Loucy (cell line): Measurements from ENCODE around the gene ACP7.

Source experiments
- H2AFZ ChIP-seq: fragments of 200-600 bp; sonication (generic); 2 replicates; pipeline ENCODE4 v1.6.0; 2016; ENCODE audit warnings: antibody characterized with exemption, mild to moderate bottlenecking, low read length, moderate library complexity
- H3F3A ChIP-seq: fragments of 200-600 bp; 2 replicates; pipeline ENCODE4 v1.6.0; 2016; ENCODE audit warnings: antibody characterized with exemption, low read depth, mild to moderate bottlenecking
- H3K27me3 ChIP-seq: fragments of 200-600 bp; sonication (generic); 2 replicates; pipeline ENCODE4 v1.6.1; 2014; ENCODE audit warnings: low read length, mild to moderate bottlenecking; ENCODE audit not compliant: insufficient read depth, poor library complexity, severe bottlenecking
- H3K36me3 ChIP-seq: fragments of 200-600 bp; sonication (generic); 2 replicates; pipeline ENCODE4 v1.6.1; 2016; ENCODE audit warnings: low read length; ENCODE audit not compliant: insufficient read depth
- H3K4me1 ChIP-seq: fragments of 200-600 bp; sonication (generic); 2 replicates; pipeline ENCODE4 v1.5.1; 2014; ENCODE audit warnings: low read length, mild to moderate bottlenecking; ENCODE audit not compliant: insufficient read depth, poor library complexity, severe bottlenecking
- H3K4me2 ChIP-seq: fragments of 200-600 bp; sonication (generic); 2 replicates; pipeline ENCODE4 v1.6.0; 2014; ENCODE audit warnings: antibody characterized with exemption, low read length, low read depth, mild to moderate bottlenecking; ENCODE audit not compliant: poor library complexity, severe bottlenecking
- H3K4me3 ChIP-seq: fragments of 200-600 bp; sonication (generic); 2 replicates; pipeline ENCODE4 v1.5.1; 2014; ENCODE audit warnings: low read length, mild to moderate bottlenecking, mixed read lengths; ENCODE audit not compliant: poor library complexity, severe bottlenecking
- H3K79me2 ChIP-seq: fragments of 200-600 bp; sonication (generic); 2 replicates; pipeline ENCODE4 v1.6.1; 2014; ENCODE audit warnings: low read length; ENCODE audit not compliant: insufficient read depth
- H3K9ac ChIP-seq: fragments of 200-600 bp; sonication (generic); 2 replicates; pipeline ENCODE4 v1.6.0; 2014; ENCODE audit warnings: mild to moderate bottlenecking, low read depth, low read length, moderate library complexity; ENCODE audit not compliant: poor library complexity, severe bottlenecking
- H3K9me2 ChIP-seq: fragments of 200-600 bp; sonication (generic); replicated peaks from 2 replicates; pipeline ENCODE4 v1.6.1; 2016; ENCODE audit warnings: low read depth, low read length, mixed read lengths
- H3K9me3 ChIP-seq: fragments of 200-600 bp; sonication (generic); 2 replicates; pipeline ENCODE4 v1.6.1; 2014; ENCODE audit warnings: mild to moderate bottlenecking, antibody characterized with exemption, low read length, low read depth; ENCODE audit not compliant: insufficient read depth
- H4K20me1 ChIP-seq: fragments of 200-600 bp; sonication (generic); 2 replicates; pipeline ENCODE4 v1.6.0; 2014; ENCODE audit warnings: antibody characterized with exemption, low read length, mild to moderate bottlenecking; ENCODE audit not compliant: insufficient read depth, poor library complexity, severe bottlenecking
- CTCF ChIP-seq: fragments of 200-600 bp; sonication (generic); conservative IDR thresholded peaks from 2 replicates; pipeline ENCODE4 v1.5.1; 2014; ENCODE audit warnings: mild to moderate bottlenecking, antibody characterized with exemption, low read length
- EZH2phosphoT487 ChIP-seq: fragments of 200-600 bp; IDR thresholded peaks from 2 replicates; pipeline ENCODE4 v1.6.1; 2018; ENCODE audit warnings: antibody characterized with exemption, mild to moderate bottlenecking, moderate library complexity, borderline replicate concordance

Gene ACP7

GRCh38 chr19:39128516-39129079 lies 44.4 kb downstream of the ACP7 start:
- Histone ChIP-seq H3K79me2 (peaks cover 78% of the 10 kb centered on the region), H3K4me2 (peak overlapping the region; percentile 94)
- TF ChIP-seq CTCF = no peak
- TF ChIP-seq EZH2phosphoT487 = no peak

GRCh38 chr19:39129116-39129515 lies 44.9 kb downstream of the ACP7 start:
- TF ChIP-seq EZH2phosphoT487 (no peak), CTCF (no peak)
- H3K9me2 ChIP-seq = no peaks in the 10 kb centered on the region
- no peaks in the 10 kb centered on the region for H3K27me3 ChIP-seq
- no peak overlapping the region for H2AFZ ChIP-seq
- no peaks in the 10 kb centered on the region for H3K36me3 ChIP-seq
- H3F3A ChIP-seq = no peaks in the 10 kb centered on the region
- H3K4me2 ChIP-seq = peak overlapping the region; percentile 94
- peak overlapping the region; percentile 94 for H3K9ac ChIP-seq
- peak overlapping the region; percentile 94 for H3K4me3 ChIP-seq
- no peaks in the 10 kb centered on the region for H3K9me3 ChIP-seq
- H3K79me2 ChIP-seq = peaks cover 81% of the 10 kb centered on the region
- peaks cover 40% of the 10 kb centered on the region for H3K4me1 ChIP-seq
- peaks cover 40% of the 10 kb centered on the region for H4K20me1 ChIP-seq

More at GRCh38 chr19:39128516-39129079, 44.4 kb downstream of the ACP7 start:
- Histone ChIP-seq H3K9ac (peak overlapping the region; percentile 94), H3K4me3 (peak overlapping the region; percentile 94), H3F3A (no peaks in the 10 kb centered on the region), H4K20me1 (peaks cover 38% of the 10 kb centered on the region), H3K4me1 (peaks cover 40% of the 10 kb centered on the region), H3K27me3 (no peaks in the 10 kb centered on the region), H2AFZ (no peak overlapping the region), H3K9me3 (no peaks in the 10 kb centered on the region), H3K9me2 (no peaks in the 10 kb centered on the region), H3K36me3 (no peaks in the 10 kb centered on the region)

- H3K36me3 ChIP-seq = no peaks in the 10 kb centered on the region
- no peaks in the 10 kb centered on the region for H3K9me3 ChIP-seq
- H3K9ac ChIP-seq = no peak overlapping the region
- H4K20me1 ChIP-seq = peaks cover 40% of the 10 kb centered on the region
- no peak overlapping the region for H2AFZ ChIP-seq
- peaks cover 91% of the 10 kb centered on the region for H3K79me2 ChIP-seq
- TF ChIP-seq EZH2phosphoT487 (no peak), CTCF (no peak)
- no peaks in the 10 kb centered on the region for H3K27me3 ChIP-seq
- no peaks in the 10 kb centered on the region for H3K9me2 ChIP-seq
- peaks cover 40% of the 10 kb centered on the region for H3K4me1 ChIP-seq
- no peaks in the 10 kb centered on the region for H3F3A ChIP-seq
- H3K4me2 ChIP-seq = peak overlapping the region; percentile 37
- H3K4me3 ChIP-seq = no peak overlapping the region
Observed at GRCh38 chr19:39130337-39131254, 46.4 kb downstream of the ACP7 start.
